Measurements from ENCODE around the gene CNN2. TPM values are rescaled to one million over a fixed set of nuclear protein-coding genes. Genes with fewer than 3 reads are reported as not detected.

CNN2 gene
- total and polyA plus RNA-seq, 2 of the 8 experiments (the other 6 are each of a cell fraction or from before 2014, with no cell fraction given), result 189 to 551 TPM

GRCh38 chr19:1041272-1041834 is 14.9 kb downstream of the CNN2 start:
- no peak overlapping the region for H2AFZ ChIP-seq (ENCODE audit: low read length)
- FAIRE-seq (no peak), DNase-seq (ENCODE audit: low read depth in 1 of 2, low spot score in 2 of 2) (no peak)

More at GRCh38 chr19:1041272-1041834, 14.9 kb downstream of the CNN2 start:
- Histone ChIP-seq H3K14ac (ENCODE audit: insufficient read length) (no peak overlapping the region), H2BK5ac (ENCODE audit: low read depth, low read length) (no peak overlapping the region), H4K8ac (ENCODE audit: extremely low read depth, insufficient read depth, low read length) (no peak overlapping the region), H3K4me3 (ENCODE audit: extremely low read depth in 1 of 4, insufficient read depth in 2 of 4, low read depth in 3 of 4, low read length in 4 of 4) (peak overlapping the region; percentile 53 to 76 (median 64); a peak in 6 of 8 replicates), H4K91ac (replicated peaks; ENCODE audit: insufficient read length, low read length) (no peak overlapping the region), H3K4me2 (ENCODE audit: insufficient read depth in 1 of 2, low read depth in 2 of 2, low read length in 2 of 2) (peak overlapping the region; percentile 86 to 90), H3K9me3 (ENCODE audit: insufficient read depth in 2 of 2, low read depth in 1 of 2, low read length in 1 of 2) (no peaks in the 10 kb centered on the region), H2BK120ac (replicated peaks; ENCODE audit: low read depth, low read length) (no peak overlapping the region), H4K5ac (ENCODE audit: insufficient read length, low read depth, low read length) (no peak overlapping the region), H3K36me3 (ENCODE audit: control insufficient read depth in 2 of 4, insufficient read depth in 4 of 4, low read length in 3 of 4) (peaks cover 5 to 17% (median 10%) of the 10 kb centered on the region in 4 experiments), H2BK20ac (ENCODE audit: low read length) (no peak overlapping the region), H3K9ac (replicated peaks in 1 of 4; ENCODE audit: extremely low read depth in 1 of 4, low read depth in 3 of 4, low read length in 3 of 4) (no peak overlapping the region), H2BK15ac (ENCODE audit: low read length) (no peak overlapping the region), H4K20me1 (replicated peaks in 1 of 2; ENCODE audit: control insufficient read depth in 1 of 2, insufficient read depth in 2 of 2, low read length in 2 of 2) (peaks cover 0 to 3% of the 10 kb centered on the region in 2 experiments), H3K79me1 (ENCODE audit: low read depth, low read length) (no peaks in the 10 kb centered on the region), H2AK5ac (ENCODE audit: low read depth, low read length) (no peak overlapping the region), H3K27me3 (replicated peaks in 1 of 4; ENCODE audit: control insufficient read depth in 3 of 4, extremely low read depth in 1 of 4, insufficient read depth in 3 of 4, low read length in 3 of 4) (no peaks in the 10 kb centered on the region), H3K79me2 (ENCODE audit: control insufficient read depth in 1 of 2, insufficient read depth in 2 of 2, low read length in 2 of 2) (no peaks in the 10 kb centered on the region), H3K18ac (ENCODE audit: extremely low read depth, low read length) (0 out of 2 replicates have a peak overlapping the region, but pooled peaks have one; percentile 9), H3K27ac (ENCODE audit: low read depth, low read length) (no peak overlapping the region), H3K23me2 (ENCODE audit: low read depth, low read length) (peaks cover 10% of the 10 kb centered on the region), H3K4ac (replicated peaks; ENCODE audit: insufficient read length, low read depth, low read length) (no peak overlapping the region), H3K23ac (ENCODE audit: insufficient read length) (no peak overlapping the region), H2BK12ac (ENCODE audit: low read depth, low read length) (no peak overlapping the region), H3K56ac (replicated peaks; ENCODE audit: insufficient read length, low read depth, low read length) (no peak overlapping the region), H3K4me1 (replicated peaks in 1 of 4; ENCODE audit: control insufficient read depth in 3 of 4, insufficient read depth in 4 of 4, low read length in 3 of 4) (peaks cover 0 to 10% (median 9%) of the 10 kb centered on the region in 4 experiments; a peak in 6 of 7 replicates)
- ChIA-PET CTCF (ENCODE audit: partially characterized antibody) (interaction anchor here (0.6 to 4.8 kb wide), 7 partner anchors 11 to 118 kb away, joined by 3 to 27 read pairs (median 4); partner anchors contain the start of gene ARHGAP45), POLR2A (ENCODE audit: partially characterized antibody) (interaction anchor here (0.8 to 16.4 kb wide), 9 partner anchors 9 to 57 kb away, joined by 3 to 509 read pairs (median 4); partner anchors contain the start of genes CNN2, RNU6-2 and WDR18)
- WGBS, 2 experiments (ENCODE audit: extremely low coverage in 1 of 2, insufficient coverage in 1 of 2, insufficient read length in 1 of 2, insufficient replicate concordance in 2 of 2, low coverage in 1 of 2, low lambda C conversion rate in 2 of 2, missing lambda C conversion rate in 1 of 2), result 66% methylated on average over 22 of the region's 26 CpGs; no CpG with 5 or more reads in 1 of the 2 experiments
- TF ChIP-seq EP300 (IDR thresholded peaks at IDR 0.05; ENCODE audit: borderline replicate concordance in 1 of 2, low read depth in 2 of 2, low read length in 2 of 2), result no peak
- TF ChIP-seq SIN3A (conservative IDR thresholded peaks at IDR 0.05 in 1 of 2, IDR thresholded peaks at IDR 0.05 in 1 of 2; ENCODE audit: low read depth in 1 of 2, low read length in 2 of 2), result 0 out of 4 replicates have a peak, but pooled peaks of 1 of the 2 experiments have one; percentile 7

All from H1 (cell line).